ENCODE results near the gene CASP5. TPM values are rescaled to one million over a fixed set of nuclear protein-coding genes. Genes with fewer than 3 reads are reported as not detected.
"Not testable (repeated sequence)": the region's sequence is repeated elsewhere in the genome, so short reads cannot be mapped to it uniquely, and the experiment has no call there.

CASP5 gene
- total RNA-seq, 1 donor from 2014 or later, result not detected

DNA sequence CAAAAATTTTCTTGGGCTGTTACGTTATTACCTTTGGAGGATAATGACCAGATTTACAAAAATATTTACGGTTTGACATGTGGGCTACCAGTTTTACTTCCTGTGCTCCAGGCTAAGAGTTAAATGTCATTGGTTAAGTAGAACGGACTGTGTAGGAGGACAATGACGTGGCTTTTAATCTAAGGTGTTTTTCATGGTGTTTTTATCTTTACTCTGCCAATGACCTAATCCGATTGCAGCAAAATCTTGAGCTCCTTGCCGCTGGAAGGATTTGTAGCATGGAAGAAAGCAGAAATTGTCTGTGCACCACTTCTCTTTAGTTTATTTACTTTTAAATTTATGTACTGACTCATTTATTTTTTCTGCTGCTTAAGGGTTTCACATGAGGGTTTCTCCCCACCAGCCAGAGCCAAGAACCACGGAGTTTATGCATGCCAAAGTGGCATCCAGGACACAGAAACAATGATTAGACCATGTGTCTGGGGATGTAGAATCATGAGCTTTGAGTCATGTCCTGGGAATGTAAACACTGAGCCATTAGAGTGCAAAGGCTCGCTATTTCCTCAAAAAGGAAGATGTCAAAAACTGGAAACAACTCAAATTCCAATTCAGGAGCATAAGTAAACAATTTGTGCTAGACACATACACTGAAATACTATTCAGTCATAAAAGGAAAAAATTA lies 24.1 kb upstream of the CASP5 start:
- no peaks in the 10 kb centered on the region for H3K36me3 ChIP-seq (ENCODE audit: control insufficient read depth, insufficient read depth, low read length)
- DNase-seq (ENCODE audit: low read depth) (peak; percentile 92), FAIRE-seq (no peak)
- no peaks in the 10 kb centered on the region for H3K27me3 ChIP-seq (ENCODE audit: control insufficient read depth, insufficient read depth, low read length)
- H3K4me3 ChIP-seq (ENCODE audit: low read depth, low read length), result no peak overlapping the region
- no peak for TF ChIP-seq CTCF (IDR thresholded peaks at IDR 0.05; ENCODE audit: insufficient read depth, low read length, severe bottlenecking)

DNA sequence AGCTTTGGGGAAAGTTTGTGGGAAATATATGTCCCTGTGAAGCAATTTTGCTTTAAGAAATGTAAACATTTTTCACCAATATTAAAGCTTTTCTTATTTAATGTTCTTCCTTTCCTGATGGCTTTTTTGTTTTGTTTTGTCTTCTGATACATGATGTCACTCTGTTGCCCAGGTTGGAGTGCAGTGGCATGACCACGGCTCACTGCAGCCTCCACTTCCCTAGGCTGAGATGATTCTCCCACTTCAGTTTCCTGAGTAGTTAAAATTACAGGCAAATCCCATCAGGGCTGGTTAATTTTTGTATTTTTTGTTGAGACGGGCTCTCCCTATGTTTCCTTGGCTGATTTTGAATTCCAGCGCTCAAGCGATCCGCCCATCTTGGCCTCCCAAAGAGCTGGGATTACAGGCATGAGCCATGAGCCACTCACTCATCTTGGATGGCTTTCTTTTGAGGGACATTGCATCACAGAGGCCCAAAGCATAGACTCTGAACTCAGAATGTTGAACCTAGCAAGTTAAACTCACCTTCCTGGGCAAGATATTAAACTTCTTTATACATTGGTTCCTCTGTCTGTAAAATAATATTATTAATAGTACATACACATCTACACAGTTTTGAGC lies 22.8 kb upstream of the CASP5 start:
- H3K4me3 ChIP-seq (ENCODE audit: low read depth, low read length), result no peak overlapping the region
- H3K36me3 ChIP-seq (ENCODE audit: control insufficient read depth, insufficient read depth, low read length), result no peaks in the 10 kb centered on the region
- TF ChIP-seq CTCF (IDR thresholded peaks at IDR 0.05; ENCODE audit: insufficient read depth, low read length, severe bottlenecking), result no peak
- H3K27me3 ChIP-seq (ENCODE audit: control insufficient read depth, insufficient read depth, low read length), result no peaks in the 10 kb centered on the region
- DNase-seq (ENCODE audit: low read depth) (no peak), FAIRE-seq (no peak)

GRCh38 chr11:105044557-105045524 lies 21.9 kb upstream of the CASP5 start, which contains the start of gene CARD16:
TSS of gene CARD16 (minus strand) at chr11:105045335. CDS start at chr11:105045297, 38 bp downstream.
- peak; percentile 43 for FAIRE-seq
- not testable (repeated sequence) for H3K27me3 ChIP-seq (ENCODE audit: control insufficient read depth, insufficient read depth, low read length); H3K36me3 ChIP-seq (ENCODE audit: control insufficient read depth, insufficient read depth, low read length)
- peak; percentile 66 for DNase-seq (ENCODE audit: low read depth)
- peak within 1 kb of the TSS; percentile 7 for H3K4me3 ChIP-seq (ENCODE audit: low read depth, low read length)

- DNase-seq (ENCODE audit: low read depth) (no peak), FAIRE-seq (no peak)
- Histone ChIP-seq H3K27me3 (ENCODE audit: control insufficient read depth, insufficient read depth, low read length) (no peaks in the 10 kb centered on the region), H3K36me3 (ENCODE audit: control insufficient read depth, insufficient read depth, low read length) (no peaks in the 10 kb centered on the region), H3K4me3 (ENCODE audit: low read depth, low read length) (no peak overlapping the region)
- no peak for TF ChIP-seq CTCF (IDR thresholded peaks at IDR 0.05; ENCODE audit: insufficient read depth, low read length, severe bottlenecking)
Measured at GRCh38 chr11:105042178-105042577, 19.2 kb upstream of the CASP5 start.

- no peaks in the 10 kb centered on the region for H3K36me3 ChIP-seq (ENCODE audit: control insufficient read depth, insufficient read depth, low read length)
- DNase-seq (ENCODE audit: low read depth) (no peak), FAIRE-seq (no peak)
- H3K27me3 ChIP-seq (ENCODE audit: control insufficient read depth, insufficient read depth, low read length), result no peaks in the 10 kb centered on the region
- no peak overlapping the region for H3K4me3 ChIP-seq (ENCODE audit: low read depth, low read length)
- TF ChIP-seq CTCF (IDR thresholded peaks at IDR 0.05; ENCODE audit: insufficient read depth, low read length, severe bottlenecking), result no peak
Measured at GRCh38 chr11:105040703-105041102, 17.7 kb upstream of the CASP5 start.
